ENCODE measurements around the gene LRPAP1.

Gene LRPAP1

GRCh38 chr4:3492741-3493719 is 39.2 kb downstream of the LRPAP1 start:
- no peak for TF ChIP-seq CTCF (IDR thresholded peaks at IDR 0.05; ENCODE audit: low read length, missing control alignments)
- no peak overlapping the region for H3K4me3 ChIP-seq (replicated peaks; ENCODE audit: low read depth, low read length)
- DNase-seq (ENCODE audit: low read depth): no peak

- TF ChIP-seq CTCF (IDR thresholded peaks at IDR 0.05; ENCODE audit: low read length, missing control alignments): no peak
- peak; percentile 28 for DNase-seq (ENCODE audit: low read depth)
- H3K4me3 ChIP-seq (replicated peaks; ENCODE audit: low read depth, low read length): no peak overlapping the region
These were observed 40.4 kb downstream of the LRPAP1 start for GRCh38 chr4:3491681-3492405.

GRCh38 chr4:3489451-3489962 is 42.7 kb downstream of the LRPAP1 start:
- no peak for DNase-seq (ENCODE audit: low read depth)
- H3K4me3 ChIP-seq (replicated peaks; ENCODE audit: low read depth, low read length): no peak overlapping the region
- no peak for TF ChIP-seq CTCF (IDR thresholded peaks at IDR 0.05; ENCODE audit: low read length, missing control alignments)

GRCh38 chr4:3488820-3489219 is 43.4 kb downstream of the LRPAP1 start:
- H3K4me3 ChIP-seq (replicated peaks; ENCODE audit: low read depth, low read length): no peak overlapping the region
- TF ChIP-seq CTCF (IDR thresholded peaks at IDR 0.05; ENCODE audit: low read length, missing control alignments): no peak
- no peak for DNase-seq (ENCODE audit: low read depth)

GRCh38 chr4:3487861-3488260 is 44.4 kb downstream of the LRPAP1 start:
- H3K4me3 ChIP-seq (replicated peaks; ENCODE audit: low read depth, low read length): no peak overlapping the region
- no peak for TF ChIP-seq CTCF (IDR thresholded peaks at IDR 0.05; ENCODE audit: low read length, missing control alignments)

GRCh38 chr4:3486541-3487540 is 45.4 kb downstream of the LRPAP1 start:
- no peak for TF ChIP-seq CTCF (IDR thresholded peaks at IDR 0.05; ENCODE audit: low read length, missing control alignments)
- H3K4me3 ChIP-seq (replicated peaks; ENCODE audit: low read depth, low read length): no peak overlapping the region
- no peak for DNase-seq (ENCODE audit: low read depth)

More at GRCh38 chr4:3487861-3488260, 44.4 kb downstream of the LRPAP1 start:
- DNase-seq (ENCODE audit: low read depth): no peak
